Central memory CD8-positive, alpha-beta T cell (primary cell): ENCODE results near the gene TFF2.
A peak's percentile ranks its signal among the peaks of the same experiment; 100 is the strongest.

Source experiments
- ATAC-seq: fragments of 150-1000 bp; cut with Tn5 transposase; replicated peaks from 2 replicates; pipeline ENCODE4 v1.10.0; 2022; ENCODE audit warnings: mild to moderate bottlenecking, moderate FRiP score, moderate number of reproducible peaks; ENCODE audit not compliant: poor library complexity, severe bottlenecking; ENCODE audit errors: extremely low read depth
- DNase-seq, 2 donors: peaks; one replicate each; pipeline ENCODE4 v3.0.0; 2021; ENCODE audit warnings: low spot score in 2 of 2
- H3K27ac Mint-ChIP-seq: one replicate; pipeline ENCODE4 v1.8.0; 2022; ENCODE audit warnings: low read depth, mild to moderate bottlenecking, moderate library complexity, mixed read lengths
- H3K27me3 Mint-ChIP-seq: one replicate; pipeline ENCODE4 v1.8.0; 2022; ENCODE audit warnings: mixed read lengths
- H3K36me3 Mint-ChIP-seq: one replicate; pipeline ENCODE4 v1.8.0; 2022; ENCODE audit warnings: mild to moderate bottlenecking, moderate library complexity, mixed read lengths; ENCODE audit not compliant: insufficient read depth
- H3K4me1 Mint-ChIP-seq: one replicate; pipeline ENCODE4 v1.8.0; 2022; ENCODE audit warnings: mixed read lengths
- H3K4me3 Mint-ChIP-seq: one replicate; pipeline ENCODE4 v1.8.0; 2022; ENCODE audit warnings: mild to moderate bottlenecking, moderate library complexity, mixed read lengths
- H3K9me3 Mint-ChIP-seq: one replicate; pipeline ENCODE4 v1.8.0; 2022; ENCODE audit warnings: mixed read lengths

Gene TFF2

GRCh38 chr21:42370894-42371654 is 20.3 kb upstream of the TFF2 start:
- no peak overlapping the region for H3K27ac Mint-ChIP-seq
- peaks cover 5% of the 10 kb centered on the region for H3K4me1 Mint-ChIP-seq
- peaks cover 10% of the 10 kb centered on the region for H3K27me3 Mint-ChIP-seq
- H3K36me3 Mint-ChIP-seq = no peaks in the 10 kb centered on the region
- H3K9me3 Mint-ChIP-seq = no peaks in the 10 kb centered on the region
- DNase-seq (no peak), ATAC-seq (no peak)
- no peak overlapping the region for H3K4me3 Mint-ChIP-seq

- ATAC-seq (no peak), DNase-seq (no peak)
- Mint-ChIP-seq H3K27ac (no peak overlapping the region), H3K4me1 (peaks cover 5% of the 10 kb centered on the region), H3K4me3 (no peak overlapping the region), H3K9me3 (no peaks in the 10 kb centered on the region), H3K27me3 (peaks cover 10% of the 10 kb centered on the region), H3K36me3 (no peaks in the 10 kb centered on the region)
Measured at GRCh38 chr21:42369821-42370220, 19.0 kb upstream of the TFF2 start.

GRCh38 chr21:42367367-42368165 is 16.8 kb upstream of the TFF2 start:
- H3K9me3 Mint-ChIP-seq = no peaks in the 10 kb centered on the region
- no peak overlapping the region for H3K27ac Mint-ChIP-seq
- H3K27me3 Mint-ChIP-seq = peaks cover 22% of the 10 kb centered on the region
- DNase-seq (no peak), ATAC-seq (no peak)
- H3K4me3 Mint-ChIP-seq = no peak overlapping the region
- no peaks in the 10 kb centered on the region for H3K36me3 Mint-ChIP-seq
- peaks cover 12% of the 10 kb centered on the region for H3K4me1 Mint-ChIP-seq

GRCh38 chr21:42366292-42367010 is 15.7 kb upstream of the TFF2 start, which contains the start of gene TFF1:
Gene TFF1, minus strand, starts transcription at chr21:42366535. Its CDS starts 40 bp downstream, at chr21:42366495.
- ATAC-seq (no peak), DNase-seq (no peak)
- Mint-ChIP-seq H3K36me3 (no peaks in the 10 kb centered on the region), H3K4me1 (peaks cover 12% of the 10 kb centered on the region), H3K27me3 (peaks cover 33% of the 10 kb centered on the region), H3K9me3 (no peaks in the 10 kb centered on the region), H3K27ac (no peak within 1 kb of the TSS), H3K4me3 (no peak within 1 kb of the TSS)

- Mint-ChIP-seq H3K27ac (no peak overlapping the region), H3K9me3 (no peaks in the 10 kb centered on the region), H3K36me3 (no peaks in the 10 kb centered on the region), H3K27me3 (peaks cover 28% of the 10 kb centered on the region), H3K4me3 (no peak overlapping the region), H3K4me1 (peaks cover 8% of the 10 kb centered on the region)
- DNase-seq (no peak), ATAC-seq (no peak)
Measured at GRCh38 chr21:42365770-42366169, 15.0 kb upstream of the TFF2 start.

GRCh38 chr21:42364304-42364865 is 13.6 kb upstream of the TFF2 start:
- no peak for ATAC-seq
- Mint-ChIP-seq H3K27ac (peak overlapping the region; percentile 88), H3K36me3 (no peaks in the 10 kb centered on the region), H3K4me3 (no peak overlapping the region), H3K27me3 (peaks cover 23% of the 10 kb centered on the region), H3K9me3 (no peaks in the 10 kb centered on the region), H3K4me1 (peaks cover 6% of the 10 kb centered on the region)
- DNase-seq = no peak

GRCh38 chr21:42363312-42363711 is 12.5 kb upstream of the TFF2 start:
- Mint-ChIP-seq H3K27ac (no peak overlapping the region), H3K36me3 (no peaks in the 10 kb centered on the region), H3K9me3 (no peaks in the 10 kb centered on the region), H3K27me3 (peaks cover 23% of the 10 kb centered on the region), H3K4me3 (no peak overlapping the region), H3K4me1 (peaks cover 6% of the 10 kb centered on the region)
- ATAC-seq (no peak), DNase-seq (no peak)

GRCh38 chr21:42362700-42363099 is 11.9 kb upstream of the TFF2 start:
- Mint-ChIP-seq H3K4me1 (peaks cover 6% of the 10 kb centered on the region), H3K9me3 (no peaks in the 10 kb centered on the region), H3K27ac (no peak overlapping the region), H3K4me3 (no peak overlapping the region), H3K36me3 (no peaks in the 10 kb centered on the region), H3K27me3 (peaks cover 23% of the 10 kb centered on the region)
- DNase-seq (no peak), ATAC-seq (no peak)

- Mint-ChIP-seq H3K27ac (no peak overlapping the region), H3K27me3 (peaks cover 23% of the 10 kb centered on the region), H3K4me3 (no peak overlapping the region), H3K4me1 (peaks cover 6% of the 10 kb centered on the region), H3K9me3 (no peaks in the 10 kb centered on the region), H3K36me3 (no peaks in the 10 kb centered on the region)
- no peak for ATAC-seq
- no peak for DNase-seq
Measured at GRCh38 chr21:42362198-42362597, 11.4 kb upstream of the TFF2 start.

- no peak for DNase-seq
- peaks cover 23% of the 10 kb centered on the region for H3K27me3 Mint-ChIP-seq
- H3K9me3 Mint-ChIP-seq = no peaks in the 10 kb centered on the region
- no peaks in the 10 kb centered on the region for H3K36me3 Mint-ChIP-seq
- H3K4me1 Mint-ChIP-seq = peaks cover 6% of the 10 kb centered on the region
- H3K27ac Mint-ChIP-seq = no peak overlapping the region
- no peak for ATAC-seq
- no peak overlapping the region for H3K4me3 Mint-ChIP-seq
Measured at GRCh38 chr21:42361286-42361685, 10.5 kb upstream of the TFF2 start.

GRCh38 chr21:42360317-42360716 is 9.5 kb upstream of the TFF2 start:
- H3K4me1 Mint-ChIP-seq = peaks cover 6% of the 10 kb centered on the region
- no peaks in the 10 kb centered on the region for H3K36me3 Mint-ChIP-seq
- H3K27me3 Mint-ChIP-seq = peaks cover 23% of the 10 kb centered on the region
- DNase-seq = no peak
- H3K27ac Mint-ChIP-seq = no peak overlapping the region
- no peak overlapping the region for H3K4me3 Mint-ChIP-seq
- no peak for ATAC-seq
- no peaks in the 10 kb centered on the region for H3K9me3 Mint-ChIP-seq

- no peak for DNase-seq
- peaks cover 16% of the 10 kb centered on the region for H3K27me3 Mint-ChIP-seq
- H3K4me3 Mint-ChIP-seq = no peak overlapping the region
- no peaks in the 10 kb centered on the region for H3K36me3 Mint-ChIP-seq
- peaks cover 2% of the 10 kb centered on the region for H3K4me1 Mint-ChIP-seq
- no peak for ATAC-seq
- no peaks in the 10 kb centered on the region for H3K9me3 Mint-ChIP-seq
- no peak overlapping the region for H3K27ac Mint-ChIP-seq
Measured at GRCh38 chr21:42358937-42359336, 8.1 kb upstream of the TFF2 start.
